Measurements from ENCODE around the gene PNPLA6. TPM values are rescaled to one million over a fixed set of nuclear protein-coding genes. Genes with fewer than 3 reads are reported as not detected.

The PNPLA6 gene
- polyA plus RNA-seq, 1 donor (not counting 4 experiments of a cell fraction or from before 2014, with no cell fraction given), result 22.4 TPM

DNA sequence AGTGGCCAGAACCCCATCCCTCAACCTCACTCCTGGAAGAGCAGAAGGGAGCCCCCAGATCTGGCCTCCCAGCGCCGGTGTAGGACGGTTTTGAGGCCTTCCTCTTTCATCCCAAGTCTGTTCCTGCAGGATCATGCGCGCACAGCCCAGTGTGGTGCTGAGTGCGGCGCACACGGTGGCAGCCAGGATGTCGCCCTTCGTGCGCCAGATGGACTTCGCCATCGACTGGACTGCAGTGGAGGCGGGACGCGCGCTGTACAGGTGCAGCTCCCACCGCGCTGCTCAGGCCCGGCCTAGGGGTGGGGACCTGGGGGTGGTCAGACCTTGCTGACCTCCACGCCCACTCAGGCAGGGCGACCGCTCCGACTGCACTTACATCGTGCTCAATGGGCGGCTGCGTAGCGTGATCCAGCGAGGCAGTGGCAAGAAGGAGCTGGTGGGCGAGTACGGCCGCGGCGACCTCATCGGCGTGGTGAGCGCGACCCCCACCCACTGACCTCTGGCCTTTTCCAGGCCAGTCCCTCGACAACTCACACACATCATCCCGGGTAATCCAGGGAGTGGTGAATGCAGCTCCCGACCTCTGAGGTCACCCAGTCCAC, 14.8 kb downstream of the PNPLA6 start:
- Histone ChIP-seq H3K27ac (ENCODE audit: control insufficient read depth, insufficient read depth, low read length) (no peak overlapping the region), H3K4me3 (ENCODE audit: control insufficient read depth in 2 of 3, extremely low read depth in 1 of 3, insufficient read depth in 2 of 3, low read depth in 1 of 3, low read length in 3 of 3) (no peak overlapping the region), H3K4me2 (ENCODE audit: control insufficient read depth, extremely low read depth, insufficient read depth, low read depth, low read length) (no peak overlapping the region), H3K4me1 (ENCODE audit: control insufficient read depth, extremely low read depth, insufficient read depth, low read length) (no peaks in the 10 kb centered on the region), H3K27me3 (ENCODE audit: control insufficient read depth, extremely low read depth, insufficient read depth, low read length) (no peaks in the 10 kb centered on the region), H3K36me3 (ENCODE audit: control insufficient read depth in 2 of 2, extremely low read depth in 1 of 2, insufficient read depth in 2 of 2, low read length in 2 of 2) (peaks cover 7 to 9% of the 10 kb centered on the region in 2 experiments), H3K9ac (ENCODE audit: control insufficient read depth, extremely low read depth, insufficient read depth, low read length) (no peak overlapping the region), H2AFZ (ENCODE audit: control insufficient read depth, low read length) (no peak overlapping the region), H4K20me1 (ENCODE audit: control insufficient read depth, extremely low read depth, insufficient read depth, low read length) (no peaks in the 10 kb centered on the region), H3K9me3 (ENCODE audit: control insufficient read depth, low read depth, low read length) (no peaks in the 10 kb centered on the region), H3K9me1 (ENCODE audit: control insufficient read depth, extremely low read depth, insufficient read depth, low read length) (no peaks in the 10 kb centered on the region), H3K79me2 (ENCODE audit: control insufficient read depth, insufficient read depth, low read length) (no peaks in the 10 kb centered on the region)
- dilution Hi-C loops (cut with MboI; ENCODE audit: extremely low pct_ligation_motif_present, low sequenced_read_pairs), result no loop called here
- no peak for DNase-seq (ENCODE audit: low read depth, low spot score)
- TF ChIP-seq, protein P1, sequence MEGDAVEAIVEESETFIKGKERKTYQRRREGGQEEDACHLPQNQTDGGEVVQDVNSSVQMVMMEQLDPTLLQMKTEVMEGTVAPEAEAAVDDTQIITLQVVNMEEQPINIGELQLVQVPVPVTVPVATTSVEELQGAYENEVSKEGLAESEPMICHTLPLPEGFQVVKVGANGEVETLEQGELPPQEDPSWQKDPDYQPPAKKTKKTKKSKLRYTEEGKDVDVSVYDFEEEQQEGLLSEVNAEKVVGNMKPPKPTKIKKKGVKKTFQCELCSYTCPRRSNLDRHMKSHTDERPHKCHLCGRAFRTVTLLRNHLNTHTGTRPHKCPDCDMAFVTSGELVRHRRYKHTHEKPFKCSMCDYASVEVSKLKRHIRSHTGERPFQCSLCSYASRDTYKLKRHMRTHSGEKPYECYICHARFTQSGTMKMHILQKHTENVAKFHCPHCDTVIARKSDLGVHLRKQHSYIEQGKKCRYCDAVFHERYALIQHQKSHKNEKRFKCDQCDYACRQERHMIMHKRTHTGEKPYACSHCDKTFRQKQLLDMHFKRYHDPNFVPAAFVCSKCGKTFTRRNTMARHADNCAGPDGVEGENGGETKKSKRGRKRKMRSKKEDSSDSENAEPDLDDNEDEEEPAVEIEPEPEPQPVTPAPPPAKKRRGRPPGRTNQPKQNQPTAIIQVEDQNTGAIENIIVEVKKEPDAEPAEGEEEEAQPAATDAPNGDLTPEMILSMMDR (optimal IDR thresholded peaks at IDR 0.05 in 1 of 3, IDR thresholded peaks at IDR 0.05 in 1 of 3, conservative IDR thresholded peaks at IDR 0.05 in 1 of 3; ENCODE audit: extremely low read depth in 1 of 3, insufficient read depth in 2 of 3, low read length in 3 of 3), result no peak
- no peak for TF ChIP-seq EZH2 (IDR thresholded peaks at IDR 0.05; ENCODE audit: low read length)
- no peak for FAIRE-seq

DNA sequence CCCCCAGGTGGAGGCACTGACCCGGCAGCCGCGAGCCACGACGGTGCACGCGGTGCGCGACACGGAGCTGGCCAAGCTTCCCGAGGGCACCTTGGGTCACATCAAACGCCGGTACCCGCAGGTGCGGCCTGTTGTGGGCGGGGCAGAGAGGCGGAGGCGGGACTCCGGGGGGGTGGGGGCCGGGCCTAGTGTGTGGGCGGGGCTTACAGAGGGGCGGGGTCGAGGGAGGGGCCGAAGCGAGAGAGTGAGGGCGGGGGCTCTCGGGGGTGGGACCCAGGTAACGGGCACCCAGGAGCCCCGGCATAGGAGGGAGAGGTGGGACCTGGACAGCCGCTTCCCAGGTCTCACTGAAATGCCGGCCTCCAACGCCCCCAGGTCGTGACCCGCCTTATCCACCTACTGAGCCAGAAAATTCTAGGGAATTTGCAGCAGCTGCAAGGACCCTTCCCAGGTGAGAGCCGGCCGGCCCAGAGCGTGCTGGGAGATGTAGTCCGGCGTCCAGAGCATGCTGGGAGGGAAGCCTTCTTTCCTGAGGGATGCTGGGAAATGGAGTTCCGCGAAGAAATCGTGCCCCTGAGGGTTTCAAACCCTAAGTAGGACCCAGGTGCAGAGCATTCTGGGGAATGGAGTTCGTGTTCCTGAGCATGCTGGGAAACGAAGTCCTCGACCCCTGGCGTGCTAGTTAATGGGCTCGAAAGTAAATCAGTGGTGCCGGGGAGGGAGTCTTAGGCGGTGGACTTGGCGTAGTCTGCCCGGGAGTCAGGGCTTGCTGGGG, 15.7 kb downstream of the PNPLA6 start:
- Histone ChIP-seq H3K9me1 (ENCODE audit: control insufficient read depth, extremely low read depth, insufficient read depth, low read length) (no peaks in the 10 kb centered on the region), H3K79me2 (ENCODE audit: control insufficient read depth, insufficient read depth, low read length) (no peaks in the 10 kb centered on the region), H3K4me2 (ENCODE audit: control insufficient read depth, extremely low read depth, insufficient read depth, low read depth, low read length) (no peak overlapping the region), H4K20me1 (ENCODE audit: control insufficient read depth, extremely low read depth, insufficient read depth, low read length) (no peaks in the 10 kb centered on the region), H3K9me3 (ENCODE audit: control insufficient read depth, low read depth, low read length) (no peaks in the 10 kb centered on the region), H3K9ac (ENCODE audit: control insufficient read depth, extremely low read depth, insufficient read depth, low read length) (no peak overlapping the region), H3K36me3 (ENCODE audit: control insufficient read depth in 2 of 2, extremely low read depth in 1 of 2, insufficient read depth in 2 of 2, low read length in 2 of 2) (peaks cover 10 to 15% of the 10 kb centered on the region in 2 experiments), H3K4me3 (ENCODE audit: control insufficient read depth in 2 of 3, extremely low read depth in 1 of 3, insufficient read depth in 2 of 3, low read depth in 1 of 3, low read length in 3 of 3) (no peak overlapping the region), H3K4me1 (ENCODE audit: control insufficient read depth, extremely low read depth, insufficient read depth, low read length) (no peaks in the 10 kb centered on the region), H3K27me3 (ENCODE audit: control insufficient read depth, extremely low read depth, insufficient read depth, low read length) (no peaks in the 10 kb centered on the region), H2AFZ (ENCODE audit: control insufficient read depth, low read length) (no peak overlapping the region), H3K27ac (ENCODE audit: control insufficient read depth, insufficient read depth, low read length) (no peak overlapping the region)
- DNase-seq (ENCODE audit: low read depth, low spot score) (no peak), FAIRE-seq (no peak)
- no peak for TF ChIP-seq EZH2 (IDR thresholded peaks at IDR 0.05; ENCODE audit: low read length)
- TF ChIP-seq, protein P1 (optimal IDR thresholded peaks at IDR 0.05 in 1 of 3, IDR thresholded peaks at IDR 0.05 in 1 of 3, conservative IDR thresholded peaks at IDR 0.05 in 1 of 3; ENCODE audit: extremely low read depth in 1 of 3, insufficient read depth in 2 of 3, low read length in 3 of 3), result no peak
- dilution Hi-C loops (cut with MboI; ENCODE audit: extremely low pct_ligation_motif_present, low sequenced_read_pairs), result no loop called here

Measured in keratinocyte (primary cell).